GM19238 (cell line): ENCODE results near the gene SERINC2.

ENCODE experiments used
- DNase-seq: peaks from one replicate; pipeline ENCODE4 v3.0.0; 2011; ENCODE audit warnings: low spot score; ENCODE audit not compliant: insufficient read length

Gene SERINC2

GRCh38 chr1:31412732-31413404 lies at the start of gene SERINC2:
Gene SERINC2, plus strand, starts transcription at chr1:31413213. Its CDS starts 53 bp downstream, at chr1:31413266.
- peak; percentile 74 for DNase-seq

DNA sequence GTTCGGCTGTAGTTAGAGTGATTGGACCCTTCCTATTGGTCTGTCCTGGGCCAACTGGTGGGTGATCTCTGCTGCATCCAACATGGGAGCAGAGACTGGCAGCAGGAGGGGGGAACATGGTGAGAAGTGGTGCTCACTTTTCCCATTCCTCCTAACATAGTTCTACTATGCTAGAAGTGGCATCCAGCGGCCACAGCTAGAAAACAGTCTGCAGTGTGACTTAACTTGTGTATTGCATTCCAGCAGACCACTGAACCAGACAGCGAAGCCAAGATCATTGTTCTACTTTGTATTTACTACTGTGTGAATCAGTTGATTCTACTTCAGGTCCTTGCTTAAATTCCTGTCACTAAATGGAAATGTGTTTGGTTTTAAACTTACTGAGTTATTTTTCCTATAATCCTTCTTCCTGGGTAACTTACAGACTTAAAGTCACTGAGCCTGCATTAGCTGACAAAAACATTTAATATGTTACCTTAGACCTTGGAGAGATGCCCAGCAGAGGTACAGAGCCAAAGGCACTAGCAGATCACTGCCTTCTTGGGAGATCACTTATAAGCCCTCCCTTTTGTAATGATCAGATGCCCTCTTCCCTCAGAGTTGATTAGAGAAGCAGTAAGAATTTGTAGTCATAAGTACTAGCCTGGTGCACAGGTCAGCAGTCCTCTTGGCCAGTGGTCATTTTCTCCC lies 48.3 kb upstream of the SERINC2 start:
- DNase-seq: no peak

- DNase-seq: no peak
Measured at GRCh38 chr1:31366796-31367195, 46.2 kb upstream of the SERINC2 start.

- DNase-seq: no peak
Measured at GRCh38 chr1:31368611-31369107, 44.4 kb upstream of the SERINC2 start.

DNA sequence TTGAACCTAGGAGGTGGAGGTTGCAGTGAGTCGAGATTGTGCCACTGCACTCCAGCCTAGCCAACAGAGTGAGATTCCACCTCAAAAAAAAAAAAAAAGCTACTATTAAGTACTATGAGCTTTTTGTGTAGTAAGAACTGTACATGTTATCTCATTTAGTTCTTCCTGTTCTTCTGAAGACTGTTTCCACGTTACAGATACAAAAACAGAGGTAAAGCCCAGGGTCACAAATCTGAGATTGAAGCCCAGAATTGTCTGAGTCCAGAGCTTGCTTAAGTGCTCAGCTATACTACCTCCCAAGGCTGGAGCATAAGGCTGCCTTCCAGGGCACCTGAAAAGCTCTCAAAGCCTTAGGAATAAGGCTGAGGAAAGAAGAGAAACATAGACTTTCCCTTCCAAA lies 43.0 kb upstream of the SERINC2 start:
- no peak for DNase-seq

- DNase-seq: no peak
Measured at GRCh38 chr1:31370565-31370964, 42.4 kb upstream of the SERINC2 start.

- DNase-seq: no peak
Measured at GRCh38 chr1:31371121-31371959, 41.7 kb upstream of the SERINC2 start.

DNA sequence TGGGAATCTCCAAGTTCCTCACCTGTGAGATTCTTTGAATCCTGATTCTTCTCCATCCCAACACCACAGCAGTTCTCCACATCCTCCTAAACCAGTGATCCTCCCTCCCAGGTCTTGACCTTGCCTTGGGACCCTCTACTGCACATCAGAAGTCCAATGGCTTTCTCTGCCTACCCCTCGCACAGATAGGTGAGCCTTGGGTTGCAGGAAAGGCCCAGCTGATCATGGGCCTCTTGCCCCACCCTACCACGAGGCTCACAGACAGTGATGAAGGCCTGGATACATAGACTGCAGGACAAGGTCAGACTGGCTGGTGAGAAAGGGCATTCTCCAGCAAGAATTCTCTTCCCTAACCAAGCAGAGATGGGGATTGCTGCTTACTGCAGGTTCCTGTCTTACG lies 41.0 kb upstream of the SERINC2 start:
- DNase-seq: no peak

- no peak for DNase-seq
Measured at GRCh38 chr1:31372751-31373055, 40.3 kb upstream of the SERINC2 start.

DNA sequence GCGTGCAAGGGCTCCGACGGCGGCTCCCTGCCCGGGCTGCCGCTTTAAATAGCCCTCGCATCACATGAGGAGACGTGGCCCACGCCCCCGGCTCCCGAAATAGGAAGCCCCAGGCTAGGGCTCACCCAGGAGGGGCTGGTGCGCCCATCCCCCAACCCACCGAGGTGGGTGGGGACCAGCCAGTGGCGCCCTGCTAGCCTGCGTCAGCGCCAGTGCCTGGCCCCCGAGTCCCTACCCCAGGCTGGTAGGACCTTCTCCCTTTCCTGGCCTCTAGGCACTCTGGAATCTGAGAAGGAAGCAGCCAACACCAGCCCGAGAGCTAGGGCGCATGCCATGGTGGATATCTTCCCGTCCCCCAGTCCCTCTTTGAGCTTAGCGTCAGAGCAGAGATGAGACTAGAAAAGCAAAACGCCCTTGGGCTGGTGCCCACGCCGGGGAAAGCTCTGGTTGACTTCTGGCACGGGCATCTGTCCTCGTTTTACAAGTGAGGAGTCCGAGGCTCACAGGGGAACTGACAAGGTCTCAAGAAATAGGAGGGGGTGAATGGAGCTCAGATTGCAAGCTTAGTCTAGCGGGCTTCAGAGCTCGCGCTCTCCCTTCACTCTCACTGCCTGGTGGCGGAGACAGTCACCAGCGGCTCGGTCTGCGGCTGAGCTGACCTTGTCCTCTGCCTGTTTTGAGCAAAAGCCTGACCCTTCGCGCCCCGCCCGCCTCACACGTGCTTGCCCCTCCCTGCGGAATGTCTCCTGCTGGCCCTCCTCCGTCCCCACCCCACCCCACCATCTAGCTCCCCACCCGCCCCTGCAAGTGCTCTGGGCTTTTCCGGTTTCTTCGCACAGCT lies 39.7 kb upstream of the SERINC2 start, which contains the start of gene FABP3:
Gene FABP3 (minus strand): TSS at position 21 of the 841 bp plus-strand sequence. CDS start 62 bp downstream, outside the sequence.
- peak; percentile 33 for DNase-seq

GRCh38 chr1:31373897-31374486 lies 39.0 kb upstream of the SERINC2 start:
- DNase-seq: no peak

DNA sequence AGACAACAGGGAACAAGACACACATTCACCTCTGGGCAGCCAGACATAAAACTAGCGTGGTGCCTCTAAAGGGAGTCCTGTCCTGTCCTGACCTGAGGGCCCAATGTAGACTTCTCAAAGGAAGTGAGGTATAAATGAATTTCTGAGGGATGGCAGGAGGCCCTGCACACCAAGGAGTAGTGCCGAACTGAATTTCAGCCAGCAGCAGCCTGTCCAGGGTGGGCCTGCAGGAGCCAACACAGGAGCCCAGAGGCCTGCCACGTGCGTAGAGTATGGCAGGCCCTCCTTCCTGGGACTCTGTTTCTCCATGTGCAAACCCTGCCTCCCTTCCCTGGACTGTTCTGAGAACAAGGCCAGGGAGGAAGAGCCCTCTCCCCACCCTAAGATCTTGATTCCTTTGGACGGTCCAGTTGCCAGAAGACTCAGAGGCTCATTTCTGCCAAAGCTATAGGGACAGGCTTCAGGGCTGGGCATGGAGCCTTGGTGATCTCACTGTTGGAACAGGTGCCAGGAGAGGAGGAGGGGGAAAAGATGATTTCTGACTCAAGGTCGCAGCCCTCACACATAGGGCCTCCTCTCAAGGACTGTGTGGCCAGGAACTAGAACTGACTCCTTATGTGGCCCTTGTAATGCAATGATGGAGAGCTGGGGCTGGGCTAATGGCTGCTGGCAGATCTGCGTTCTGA lies 38.4 kb upstream of the SERINC2 start:
- no peak for DNase-seq

- DNase-seq: no peak
Measured at GRCh38 chr1:31376375-31377134, 36.5 kb upstream of the SERINC2 start.

DNA sequence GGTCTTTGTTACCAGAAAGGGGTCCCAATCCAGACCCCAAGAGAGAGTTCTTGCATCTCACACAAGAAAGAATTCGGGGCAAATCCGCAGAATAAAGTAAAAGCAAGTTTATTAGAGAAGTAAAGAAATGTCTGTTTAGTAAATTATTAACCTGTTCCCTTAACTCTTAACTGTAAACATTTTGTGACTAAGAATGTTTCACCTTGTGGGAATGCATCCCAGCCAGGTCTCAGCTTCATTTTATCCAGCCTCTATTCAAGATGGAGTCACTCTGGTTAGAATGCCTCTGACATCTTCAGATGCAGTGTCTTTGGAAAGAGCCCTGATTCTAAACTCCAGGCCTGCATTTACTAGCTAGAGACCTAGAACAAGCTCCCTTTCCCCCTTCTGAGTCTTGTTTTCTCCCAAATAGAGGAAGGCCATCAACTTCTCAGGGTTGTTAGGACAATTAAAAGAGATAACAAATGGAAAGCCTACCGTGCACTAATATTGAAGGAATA lies 35.6 kb upstream of the SERINC2 start:
- no peak for DNase-seq

- no peak for DNase-seq
Measured at GRCh38 chr1:31378001-31378400, 35.0 kb upstream of the SERINC2 start.

DNA sequence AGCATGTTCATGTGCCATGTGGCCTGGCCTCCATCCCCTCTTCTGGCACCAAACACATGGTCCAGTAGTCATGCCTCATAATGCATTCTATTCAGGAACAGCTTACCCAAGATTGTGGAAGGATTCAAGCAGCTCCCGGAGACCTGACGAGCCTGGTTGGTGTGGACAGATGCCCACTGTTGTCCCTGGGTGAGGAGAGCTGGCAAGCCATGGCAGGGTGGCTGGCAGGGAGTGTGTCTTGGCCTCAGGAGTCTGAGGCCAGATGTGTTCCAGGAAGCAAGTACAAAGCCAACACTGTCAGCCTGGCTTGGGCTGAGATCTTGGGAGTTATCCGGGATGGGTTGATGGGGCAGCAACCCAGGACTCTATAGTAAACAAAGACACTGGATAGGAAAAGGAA lies 32.8 kb upstream of the SERINC2 start:
- DNase-seq: no peak

- DNase-seq: no peak
Measured at GRCh38 chr1:31381394-31382294, 31.4 kb upstream of the SERINC2 start.

DNA sequence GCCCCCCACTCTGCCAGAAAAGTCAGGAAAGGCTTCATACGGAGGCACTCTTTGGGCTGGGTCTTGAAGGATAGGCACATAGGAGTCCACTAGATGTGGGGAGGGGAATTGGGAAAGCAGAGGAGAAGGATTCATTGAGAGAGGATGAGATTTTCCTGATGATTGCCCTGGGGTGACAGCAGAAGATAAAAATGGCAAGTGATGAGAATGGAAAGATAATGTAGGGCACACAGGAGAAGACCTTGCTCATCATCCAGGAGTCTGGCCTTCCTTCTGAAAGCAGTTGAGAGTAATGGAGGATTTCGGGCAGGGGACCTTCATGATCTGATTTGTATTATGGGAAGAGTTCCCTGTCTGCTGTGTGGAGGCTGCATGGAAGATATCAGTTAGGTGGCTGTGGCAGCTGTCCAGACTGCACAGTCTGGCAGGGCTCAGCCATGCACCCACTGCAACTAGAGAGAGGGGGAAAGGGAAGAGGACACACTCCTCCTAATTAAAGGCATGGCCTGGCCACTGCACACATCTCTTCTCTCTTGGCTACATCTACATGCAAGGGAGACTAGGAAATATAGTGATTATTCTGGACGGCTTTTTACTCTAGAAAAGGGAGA lies 30.5 kb upstream of the SERINC2 start:
- DNase-seq: no peak
